Measurements from ENCODE around the gene TSR3.

GRCh38 chr16:1377406-1378010 is 25.8 kb upstream of the TSR3 start:
- TF ChIP-seq, protein P1, sequence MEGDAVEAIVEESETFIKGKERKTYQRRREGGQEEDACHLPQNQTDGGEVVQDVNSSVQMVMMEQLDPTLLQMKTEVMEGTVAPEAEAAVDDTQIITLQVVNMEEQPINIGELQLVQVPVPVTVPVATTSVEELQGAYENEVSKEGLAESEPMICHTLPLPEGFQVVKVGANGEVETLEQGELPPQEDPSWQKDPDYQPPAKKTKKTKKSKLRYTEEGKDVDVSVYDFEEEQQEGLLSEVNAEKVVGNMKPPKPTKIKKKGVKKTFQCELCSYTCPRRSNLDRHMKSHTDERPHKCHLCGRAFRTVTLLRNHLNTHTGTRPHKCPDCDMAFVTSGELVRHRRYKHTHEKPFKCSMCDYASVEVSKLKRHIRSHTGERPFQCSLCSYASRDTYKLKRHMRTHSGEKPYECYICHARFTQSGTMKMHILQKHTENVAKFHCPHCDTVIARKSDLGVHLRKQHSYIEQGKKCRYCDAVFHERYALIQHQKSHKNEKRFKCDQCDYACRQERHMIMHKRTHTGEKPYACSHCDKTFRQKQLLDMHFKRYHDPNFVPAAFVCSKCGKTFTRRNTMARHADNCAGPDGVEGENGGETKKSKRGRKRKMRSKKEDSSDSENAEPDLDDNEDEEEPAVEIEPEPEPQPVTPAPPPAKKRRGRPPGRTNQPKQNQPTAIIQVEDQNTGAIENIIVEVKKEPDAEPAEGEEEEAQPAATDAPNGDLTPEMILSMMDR (conservative IDR thresholded peaks at IDR 0.05; ENCODE audit: low read depth, low read length) = no peak
- no peak for TF ChIP-seq EZH2 (IDR thresholded peaks at IDR 0.05; ENCODE audit: low read length, unreplicated experiment)
- TF ChIP-seq EZH2phosphoT487 (IDR thresholded peaks at IDR 0.05; ENCODE audit: borderline replicate concordance, low read length) = no peak
